Fibroblast of skin of abdomen (primary cell): ENCODE measurements around the gene SPAG16.
"Not testable (repeated sequence)": the region's sequence is repeated elsewhere in the genome, so short reads cannot be mapped to it uniquely, and the experiment has no call there.

Experiments used
- DNase-seq: peaks from one replicate; pipeline ENCODE4 v3.0.0-alpha.2; 2013

The SPAG16 gene

GRCh38 chr2:214014551-214015220 is 730.4 kb downstream of the SPAG16 start:
- DNase-seq: no peak

- peak; percentile 93 for DNase-seq
Observed at GRCh38 chr2:214019229-214019972, 735.1 kb downstream of the SPAG16 start.

GRCh38 chr2:214019973-214020345 is 735.7 kb downstream of the SPAG16 start:
- DNase-seq: no peak

- DNase-seq: no peak
Observed at GRCh38 chr2:214029190-214029589, 744.9 kb downstream of the SPAG16 start.

GRCh38 chr2:214031566-214031965 is 747.3 kb downstream of the SPAG16 start:
- DNase-seq: no peak

- DNase-seq: no peak
Observed at GRCh38 chr2:214034417-214034816, 750.2 kb downstream of the SPAG16 start.

- no peak for DNase-seq
Observed at GRCh38 chr2:214035091-214035852, 751.0 kb downstream of the SPAG16 start.

GRCh38 chr2:214035921-214036320 is 751.7 kb downstream of the SPAG16 start:
- no peak for DNase-seq

GRCh38 chr2:214038186-214038585 is 753.9 kb downstream of the SPAG16 start:
- no peak for DNase-seq

- DNase-seq: no peak
Observed at GRCh38 chr2:214050731-214051130, 766.5 kb downstream of the SPAG16 start.

- DNase-seq: no peak
Observed at GRCh38 chr2:214051585-214051984, 767.3 kb downstream of the SPAG16 start.

GRCh38 chr2:214052235-214052634 is 768.0 kb downstream of the SPAG16 start:
- DNase-seq: no peak

GRCh38 chr2:214057986-214058385 is 773.7 kb downstream of the SPAG16 start:
- DNase-seq: no peak

- DNase-seq: not testable (repeated sequence)
Observed at GRCh38 chr2:214062279-214062678, 778.0 kb downstream of the SPAG16 start.

GRCh38 chr2:214064471-214064870 is 780.2 kb downstream of the SPAG16 start:
- DNase-seq: no peak

- no peak for DNase-seq
Observed at GRCh38 chr2:214066862-214067261, 782.6 kb downstream of the SPAG16 start.

- peak; percentile 91 for DNase-seq
Observed at GRCh38 chr2:214069254-214069653, 785.0 kb downstream of the SPAG16 start.

GRCh38 chr2:214075456-214075855 is 791.2 kb downstream of the SPAG16 start:
- peak; percentile 70 for DNase-seq

GRCh38 chr2:214076527-214076926 is 792.3 kb downstream of the SPAG16 start:
- DNase-seq: no peak

- DNase-seq: peak; percentile 4
Observed at GRCh38 chr2:214077727-214078126, 793.5 kb downstream of the SPAG16 start.

- no peak for DNase-seq
Observed at GRCh38 chr2:214079032-214079431, 794.8 kb downstream of the SPAG16 start.

- DNase-seq: no peak
Observed at GRCh38 chr2:214088536-214088935, 804.3 kb downstream of the SPAG16 start.

- no peak for DNase-seq
Observed at GRCh38 chr2:214096208-214096715, 812.0 kb downstream of the SPAG16 start.
